ENCODE measurements around the gene RBM47.

Gene RBM47

GRCh38 chr4:40378619-40379018, 251.0 kb downstream of the RBM47 start:
- no peak for TF ChIP-seq CTCF (IDR thresholded peaks at IDR 0.05)

GRCh38 chr4:40377512-40378365, 251.9 kb downstream of the RBM47 start:
- TF ChIP-seq CTCF (IDR thresholded peaks at IDR 0.05): no peak

GRCh38 chr4:40375620-40376019, 254.0 kb downstream of the RBM47 start:
- no peak for TF ChIP-seq CTCF (IDR thresholded peaks at IDR 0.05)

GRCh38 chr4:40375095-40375494, 254.6 kb downstream of the RBM47 start:
- no peak for TF ChIP-seq CTCF (IDR thresholded peaks at IDR 0.05)

GRCh38 chr4:40373636-40374035, 256.0 kb downstream of the RBM47 start:
- no peak for TF ChIP-seq CTCF (IDR thresholded peaks at IDR 0.05)

All from LNCAP (cell line).